ENCODE data around the gene ZSCAN1. TPM values are rescaled to one million over a fixed set of nuclear protein-coding genes. Genes with fewer than 3 reads are reported as not detected.

The ZSCAN1 gene
- total RNA-seq, 2 experiments from 2014 or later: not detected

GRCh38 chr19:58038688-58039204, 4.9 kb downstream of the ZSCAN1 start:
- Mint-ChIP-seq H3K4me1 (ENCODE audit: low read depth) (no peaks in the 10 kb centered on the region), H3K9me3 (peaks cover 38% of the 10 kb centered on the region), H3K4me3 (no peak overlapping the region), H3K36me3 (ENCODE audit: low read depth) (peaks cover 27% of the 10 kb centered on the region), H3K27ac (no peak overlapping the region), H3K27me3 (peaks cover 17% of the 10 kb centered on the region)
- DNase-seq (no peak), ATAC-seq (no peak)
- intact Hi-C loops (cut with micrococcal nuclease): no loop called here
- POLR2A ChIA-PET: no interaction called here
- CTCF ChIA-PET: no interaction called here
- no peak for TF ChIP-seq CTCF (IDR thresholded peaks at IDR 0.05)

- Mint-ChIP-seq H3K27me3 (peaks cover 6% of the 10 kb centered on the region), H3K9me3 (peaks cover 37% of the 10 kb centered on the region), H3K4me1 (ENCODE audit: low read depth) (no peaks in the 10 kb centered on the region), H3K27ac (no peak overlapping the region), H3K4me3 (no peak overlapping the region), H3K36me3 (ENCODE audit: low read depth) (peaks cover 23% of the 10 kb centered on the region)
- no peak for DNase-seq
- intact Hi-C loops (cut with micrococcal nuclease): no loop called here
- POLR2A ChIA-PET: no interaction called here
- CTCF ChIA-PET: no interaction called here
- no peak for ATAC-seq
- no peak for TF ChIP-seq CTCF (IDR thresholded peaks at IDR 0.05)
Measured at GRCh38 chr19:58040751-58041525, 7.1 kb downstream of the ZSCAN1 start.

- CTCF ChIA-PET: no interaction called here
- ATAC-seq (no peak), DNase-seq (no peak)
- intact Hi-C loops (cut with micrococcal nuclease): no loop called here
- Mint-ChIP-seq H3K4me1 (ENCODE audit: low read depth) (no peaks in the 10 kb centered on the region), H3K27ac (no peak overlapping the region), H3K4me3 (no peak overlapping the region), H3K27me3 (no peaks in the 10 kb centered on the region), H3K9me3 (peaks cover 39% of the 10 kb centered on the region), H3K36me3 (ENCODE audit: low read depth) (peaks cover 19% of the 10 kb centered on the region)
- no peak for TF ChIP-seq CTCF (IDR thresholded peaks at IDR 0.05)
- POLR2A ChIA-PET: no interaction called here
Measured at GRCh38 chr19:58042495-58043340, 8.9 kb downstream of the ZSCAN1 start.

- no peaks in the 10 kb centered on the region for H3K27me3 Mint-ChIP-seq
- no peak overlapping the region for H3K4me3 Mint-ChIP-seq
- DNase-seq (no peak), ATAC-seq (no peak)
- ChIA-PET CTCF (no interaction called here), POLR2A (no interaction called here)
- no peak for TF ChIP-seq CTCF (IDR thresholded peaks at IDR 0.05)
- peaks cover 46% of the 10 kb centered on the region for H3K9me3 Mint-ChIP-seq
- peaks cover 19% of the 10 kb centered on the region for H3K36me3 Mint-ChIP-seq (ENCODE audit: low read depth)
- no peak overlapping the region for H3K27ac Mint-ChIP-seq
- H3K4me1 Mint-ChIP-seq (ENCODE audit: low read depth): no peaks in the 10 kb centered on the region
- intact Hi-C loops (cut with micrococcal nuclease): no loop called here
Measured at GRCh38 chr19:58044391-58044790, 10.6 kb downstream of the ZSCAN1 start.

GRCh38 chr19:58044886-58045285, 11.1 kb downstream of the ZSCAN1 start:
- no peak for TF ChIP-seq CTCF (IDR thresholded peaks at IDR 0.05)
- DNase-seq: no peak
- ChIA-PET CTCF (no interaction called here), POLR2A (no interaction called here)
- intact Hi-C loops (cut with micrococcal nuclease): no loop called here
- Mint-ChIP-seq H3K27me3 (no peaks in the 10 kb centered on the region), H3K4me3 (no peak overlapping the region), H3K4me1 (ENCODE audit: low read depth) (no peaks in the 10 kb centered on the region), H3K27ac (no peak overlapping the region), H3K9me3 (peaks cover 49% of the 10 kb centered on the region), H3K36me3 (ENCODE audit: low read depth) (peaks cover 21% of the 10 kb centered on the region)
- no peak for ATAC-seq

Measured in activated CD8-positive, alpha-beta T cell treated with anti-CD3 and anti-CD28 coated beads for 36 hours (primary cell).